Measurements from ENCODE around the gene SEC14L3.

- TF ChIP-seq CTCF (IDR thresholded peaks at IDR 0.05): no peak
- no peak for TF ChIP-seq EZH2 (IDR thresholded peaks at IDR 0.05; ENCODE audit: borderline replicate concordance, insufficient read depth, low read depth, low read length, poor library complexity, severe bottlenecking)
Observed at GRCh38 chr22:30447656-30448055, 24.2 kb downstream of the SEC14L3 start.
